ENCODE data around the gene CELA2A. TPM values are rescaled to one million over a fixed set of nuclear protein-coding genes. Genes with fewer than 3 reads are reported as not detected.

CELA2A gene
- total and polyA plus RNA-seq, 2 of the 13 experiments (the other 11 are each of a cell fraction or from before 2014, with no cell fraction given): not detected

GRCh38 chr1:15504436-15504835 lies 47.9 kb downstream of the CELA2A start:
- no peak for ATAC-seq
- Histone ChIP-seq H3K79me2 (ENCODE audit: insufficient read depth, low read length) (no peaks in the 10 kb centered on the region), H3K4me3 (replicated peaks in 1 of 3; ENCODE audit: insufficient read depth in 1 of 3, low read depth in 2 of 3, low read length in 3 of 3) (no peak overlapping the region), H2AFZ (ENCODE audit: low read length) (no peak overlapping the region), H4K20me1 (ENCODE audit: insufficient read depth, low read length) (no peaks in the 10 kb centered on the region), H3K4me2 (ENCODE audit: low read depth, low read length) (no peak overlapping the region), H3K4me1 (ENCODE audit: insufficient read depth, low read length) (peaks cover under 1% of the 10 kb centered on the region; the same call in 1 of the 2 replicates), H3K9me3 (ENCODE audit: low read length) (no peaks in the 10 kb centered on the region), H3K36me3 (replicated peaks in 1 of 2; ENCODE audit: control insufficient read depth in 1 of 2, insufficient read depth in 2 of 2, low read length in 2 of 2) (peaks cover 2 to 19% of the 10 kb centered on the region in 2 experiments; a peak in 2 of 5 replicates), H3K9ac (ENCODE audit: insufficient read depth, low read depth, low read length) (no peak overlapping the region), H3K27ac (ENCODE audit: extremely low read length, insufficient read depth, low read length) (no peak overlapping the region), H3K27me3 (ENCODE audit: control insufficient read depth in 1 of 2, insufficient read depth in 2 of 2, low read length in 2 of 2) (no peaks in the 10 kb centered on the region)
- WGBS (ENCODE audit: low lambda C conversion rate): 100% methylated on average over 3 of the region's 4 CpGs
- intact Hi-C loops (cut with micrococcal nuclease; ENCODE audit: unreplicated experiment) (no loop called here), in situ Hi-C loops (cut with HindIII; ENCODE audit: extremely low pct_ligation_motif_present, low pct_unique_long_range_greater_than_20kb) (no loop called here)
- no TSS peak for BruUV-seq (replicated peaks)
- no peak for DNase-seq (ENCODE audit: low spot score)
- FAIRE-seq: no peak
- ChIA-PET CTCF (ENCODE audit: low intra/inter-chr PET ratio, low total read pairs) (no interaction called here), POLR2A (no interaction called here)
- no peak for TF ChIP-seq MXD1 (CRISPR knock-in tag; IDR thresholded peaks at IDR 0.05)
- TF ChIP-seq KDM2A (CRISPR knock-in tag; IDR thresholded peaks at IDR 0.05; ENCODE audit: borderline replicate concordance, low read depth): no peak
- TF ChIP-seq SMYD3 (CRISPR knock-in tag; IDR thresholded peaks at IDR 0.05): no peak
- no peak for TF ChIP-seq NRL (CRISPR knock-in tag; IDR thresholded peaks at IDR 0.05; ENCODE audit: borderline replicate concordance)
- no peak for TF ChIP-seq ZNF572 (CRISPR knock-in tag; IDR thresholded peaks at IDR 0.05)
- no peak for TF ChIP-seq EHMT2 (IDR thresholded peaks at IDR 0.05; ENCODE audit: borderline replicate concordance, low read depth, low read length)
- TF ChIP-seq SNAI1 (CRISPR knock-in tag; IDR thresholded peaks at IDR 0.05; ENCODE audit: borderline replicate concordance): no peak
- no peak for TF ChIP-seq ZNF749 (CRISPR knock-in tag; IDR thresholded peaks at IDR 0.05; ENCODE audit: borderline replicate concordance)
- TF ChIP-seq KLF15 (CRISPR knock-in tag; IDR thresholded peaks at IDR 0.05; ENCODE audit: borderline replicate concordance): no peak
- TF ChIP-seq ZZZ3 (CRISPR knock-in tag; IDR thresholded peaks at IDR 0.05; ENCODE audit: borderline replicate concordance): no peak
- no peak for TF ChIP-seq ZNF160 (CRISPR knock-in tag; IDR thresholded peaks at IDR 0.05)
- no peak for TF ChIP-seq ZNF790 (CRISPR knock-in tag; IDR thresholded peaks at IDR 0.05; ENCODE audit: borderline replicate concordance)
- TF ChIP-seq SALL2 (CRISPR knock-in tag; IDR thresholded peaks at IDR 0.05): no peak

All from HepG2 (cell line).